GM10266 (cell line): Measurements from ENCODE around the gene TSTD2.
"Not testable (repeated sequence)": the region's sequence is repeated elsewhere in the genome, so short reads cannot be mapped to it uniquely, and the experiment has no call there.

Experiments used
- DNase-seq: peaks from one replicate; pipeline ENCODE4 v3.0.0; 2012; ENCODE audit errors: extremely low spot score
- CTCF ChIP-seq: IDR thresholded peaks from 2 replicates; pipeline ENCODE4 v1.5.1; 2012; ENCODE audit warnings: mild to moderate bottlenecking, low read depth; ENCODE audit not compliant: control insufficient read depth, insufficient read depth; ENCODE audit errors: missing control alignments

Gene TSTD2

GRCh38 chr9:97579914-97580313, 53.3 kb downstream of the TSTD2 start:
- no peak for DNase-seq
- no peak for TF ChIP-seq CTCF

GRCh38 chr9:97578846-97579245, 54.3 kb downstream of the TSTD2 start:
- no peak for TF ChIP-seq CTCF

GRCh38 chr9:97577051-97577450, 56.1 kb downstream of the TSTD2 start:
- TF ChIP-seq CTCF = no peak
- no peak for DNase-seq

More at GRCh38 chr9:97578846-97579245, 54.3 kb downstream of the TSTD2 start:
- DNase-seq = no peak

- no peak for TF ChIP-seq CTCF
- no peak for DNase-seq
Observed at GRCh38 chr9:97575673-97576200, 57.4 kb downstream of the TSTD2 start.

DNA sequence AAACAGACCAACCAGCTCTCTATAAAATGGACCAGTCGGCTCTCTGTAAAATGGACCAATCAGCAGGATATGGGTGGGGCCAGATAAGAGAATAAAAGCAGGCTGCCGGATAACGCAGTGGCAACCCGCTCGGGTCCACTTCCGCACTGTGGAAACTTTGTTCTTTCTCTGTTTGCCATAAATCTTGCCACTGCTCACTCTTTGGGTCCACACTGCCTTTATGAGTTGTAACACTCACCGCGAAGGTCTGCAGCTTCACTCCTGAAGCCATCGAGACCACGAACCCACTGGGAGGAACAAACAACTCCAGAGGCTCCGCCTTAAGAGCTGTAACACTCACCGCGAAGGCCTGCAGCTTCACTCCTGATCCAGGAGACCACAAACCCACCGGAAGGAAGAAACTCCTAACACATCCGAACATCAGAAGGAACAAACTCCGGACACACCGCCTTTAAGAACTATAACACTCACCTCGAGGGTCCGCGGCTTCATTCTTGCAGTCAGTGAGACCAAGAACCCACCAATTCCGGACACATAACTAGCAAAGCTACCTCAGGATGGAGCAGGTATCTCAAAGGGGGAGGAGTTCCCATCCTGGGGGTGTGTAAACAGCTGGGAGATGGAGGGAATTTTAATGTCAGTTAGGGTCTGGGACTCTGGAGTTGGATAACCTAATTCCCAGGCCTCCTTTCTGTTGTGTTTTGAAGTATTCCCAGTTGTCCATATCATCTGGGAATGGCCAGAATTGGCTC, 58.1 kb downstream of the TSTD2 start:
- not testable (repeated sequence) for DNase-seq

DNA sequence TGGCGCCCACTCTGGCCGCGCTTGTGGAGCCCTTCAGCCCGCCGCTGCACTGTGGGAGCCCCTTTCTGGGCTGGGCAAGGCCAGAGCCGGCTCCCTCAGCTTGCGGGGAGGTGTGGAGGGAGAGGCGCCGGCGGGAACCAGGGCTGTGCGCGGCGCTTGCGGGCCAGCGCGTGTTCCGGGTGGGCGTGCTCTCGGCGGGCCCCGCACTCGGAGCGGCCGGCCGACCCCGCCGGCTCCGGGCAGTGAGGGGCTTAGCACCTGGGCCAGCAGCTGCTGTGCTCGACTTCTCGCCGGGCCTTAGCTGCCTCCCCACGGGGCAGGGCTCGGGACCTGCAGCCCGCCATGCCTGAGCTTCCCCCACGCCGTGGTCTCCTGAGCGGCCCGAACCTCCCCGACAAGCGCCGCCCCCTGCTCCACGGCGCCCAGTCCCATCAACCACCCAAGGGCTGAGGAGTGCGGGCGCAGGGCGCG, 59.0 kb downstream of the TSTD2 start:
- not testable (repeated sequence) for DNase-seq

DNA sequence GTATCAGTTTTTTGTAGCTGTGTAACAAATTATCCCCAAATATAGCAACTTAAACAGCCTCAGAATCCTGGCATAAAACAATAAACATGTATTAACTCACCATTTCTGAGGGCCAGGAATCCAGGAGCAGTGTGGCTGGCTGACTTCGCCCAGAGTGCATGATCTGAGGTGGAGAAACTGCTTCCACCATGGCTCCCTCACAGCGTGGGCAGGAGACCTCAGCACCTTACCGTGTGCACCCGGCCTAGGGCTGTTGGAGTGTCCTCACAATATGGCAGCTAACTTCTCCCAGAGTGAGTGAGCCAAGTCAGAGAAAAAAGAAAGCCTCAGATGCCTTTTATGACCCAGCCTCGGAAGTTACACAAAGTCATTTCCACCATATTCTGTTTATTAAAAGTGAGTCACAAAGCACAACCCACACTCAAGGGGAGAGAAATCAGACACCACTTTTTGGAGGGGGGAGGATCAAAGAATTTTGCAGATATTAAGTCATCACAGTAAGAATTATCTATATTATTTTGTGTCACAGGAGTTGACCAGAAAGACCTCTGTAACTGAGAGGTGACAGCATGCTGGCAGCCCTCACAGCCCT, 59.6 kb downstream of the TSTD2 start:
- DNase-seq = no peak
- TF ChIP-seq CTCF = no peak

DNA sequence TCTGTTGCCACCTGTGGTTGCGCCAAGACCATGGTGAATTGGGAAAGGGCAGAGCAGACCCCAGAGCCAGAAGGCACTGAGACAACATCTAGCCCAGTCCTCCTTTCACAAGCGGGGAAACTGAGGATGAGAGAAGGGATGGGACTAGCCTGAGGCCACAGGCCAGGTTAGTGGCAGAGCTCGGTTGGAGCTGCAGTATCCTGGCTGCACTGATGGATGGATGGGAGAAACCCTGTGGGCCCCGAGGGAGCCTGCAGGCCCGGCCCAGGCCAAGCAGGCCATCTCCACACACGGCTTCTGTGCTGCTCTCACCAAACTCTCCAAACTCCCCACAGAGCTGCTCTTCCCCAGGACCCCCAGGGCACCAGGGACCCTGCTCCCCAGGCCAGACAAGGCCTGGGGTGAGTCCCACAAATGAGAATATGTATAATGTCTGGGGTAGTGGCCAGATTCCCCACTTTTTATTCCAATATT, 60.2 kb downstream of the TSTD2 start:
- no peak for DNase-seq

More for the DNA sequence above, 60.2 kb downstream of the TSTD2 start:
- no peak for TF ChIP-seq CTCF
